NCI-H1417 (cell line): ENCODE measurements around the gene DHPS.
A peak's percentile ranks its signal among the peaks of the same experiment; 100 is the strongest.

ENCODE experiments used
- DNase-seq, 3 experiments: peaks; one replicate each; lab custom pipeline; 2025; lab: John Stamatoyannopoulos, UW

The DHPS gene

DNA sequence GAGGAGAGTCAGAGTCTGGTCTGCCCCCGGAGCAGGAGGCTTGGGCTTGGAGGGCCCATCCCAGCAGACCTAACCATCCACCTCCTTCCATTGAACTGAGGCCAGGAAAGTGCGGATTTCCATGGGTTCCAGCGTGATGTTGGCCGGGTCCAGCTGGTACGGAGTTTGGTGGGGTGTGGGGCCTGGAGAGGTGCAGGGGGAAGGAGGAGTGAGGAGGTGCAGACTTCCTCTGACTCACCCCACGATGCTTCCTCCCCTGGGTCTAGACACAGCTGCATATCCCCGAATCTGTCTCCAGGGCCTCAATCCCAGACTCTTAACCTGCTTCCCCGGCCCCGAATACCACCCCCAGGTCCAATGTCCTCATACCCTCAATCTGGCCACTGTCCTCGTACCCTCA is 35.1 kb downstream of the DHPS start:
- no peak for DNase-seq

DNA sequence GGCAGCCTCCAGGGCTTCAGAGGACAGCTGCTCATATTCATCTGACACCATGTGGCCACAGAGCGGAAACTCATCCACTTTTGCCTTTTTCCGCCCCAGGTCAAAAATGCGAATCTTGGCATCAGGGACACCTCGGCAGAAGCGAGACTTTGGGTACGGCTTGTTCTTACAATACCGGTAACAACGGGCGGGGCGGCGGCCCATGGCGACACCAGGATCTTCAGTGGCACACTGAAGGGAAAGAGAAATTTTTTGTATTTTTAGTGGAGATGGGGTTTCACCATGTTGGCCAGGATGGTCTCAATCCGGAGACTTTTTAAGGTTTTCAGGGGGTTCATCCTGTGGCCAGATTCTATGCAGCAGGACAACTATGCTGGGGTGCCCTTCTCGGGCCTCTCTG is 38.0 kb downstream of the DHPS start:
- peak in 1 of 3 experiments; percentile 25 for DNase-seq

DNA sequence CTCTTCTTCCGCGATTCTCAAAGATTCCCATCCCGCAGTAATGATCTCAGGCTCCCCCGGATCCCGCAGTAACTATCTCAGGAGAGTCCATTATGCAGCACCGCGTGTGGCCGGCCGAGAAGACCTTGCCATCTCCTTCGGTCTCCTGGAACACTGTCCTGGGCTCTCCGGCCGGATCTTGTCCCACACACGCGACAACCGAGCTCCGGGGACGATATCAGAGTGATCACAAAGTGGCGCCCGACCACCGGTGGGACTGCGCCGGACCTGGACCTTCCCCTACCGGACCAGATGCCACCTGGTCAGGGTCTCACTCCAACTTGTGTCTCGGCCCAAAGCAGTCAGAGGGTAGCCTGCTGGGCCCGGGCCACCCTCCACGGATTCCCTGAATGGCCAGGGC is 39.2 kb downstream of the DHPS start:
- no peak for DNase-seq

DNA sequence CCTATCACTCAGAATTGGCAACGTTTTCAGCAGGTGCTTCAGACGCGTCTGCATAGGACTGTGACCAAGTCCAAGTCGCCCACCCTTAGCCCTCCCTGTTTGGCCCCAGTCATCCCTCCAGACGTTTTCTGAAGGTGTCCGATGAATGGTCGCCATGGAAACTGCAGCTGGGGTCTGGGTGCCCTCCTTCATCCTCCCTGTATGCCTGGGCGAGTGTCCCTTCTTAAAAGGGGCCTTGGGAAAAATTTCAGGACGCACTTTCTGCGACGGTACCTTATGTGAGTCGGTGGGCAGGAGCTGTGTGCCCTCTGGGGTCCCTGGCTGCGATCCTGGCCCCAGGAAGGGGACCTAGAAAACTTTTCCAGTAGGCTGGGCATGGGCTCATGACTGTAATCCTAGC is 40.2 kb downstream of the DHPS start:
- no peak for DNase-seq

DNA sequence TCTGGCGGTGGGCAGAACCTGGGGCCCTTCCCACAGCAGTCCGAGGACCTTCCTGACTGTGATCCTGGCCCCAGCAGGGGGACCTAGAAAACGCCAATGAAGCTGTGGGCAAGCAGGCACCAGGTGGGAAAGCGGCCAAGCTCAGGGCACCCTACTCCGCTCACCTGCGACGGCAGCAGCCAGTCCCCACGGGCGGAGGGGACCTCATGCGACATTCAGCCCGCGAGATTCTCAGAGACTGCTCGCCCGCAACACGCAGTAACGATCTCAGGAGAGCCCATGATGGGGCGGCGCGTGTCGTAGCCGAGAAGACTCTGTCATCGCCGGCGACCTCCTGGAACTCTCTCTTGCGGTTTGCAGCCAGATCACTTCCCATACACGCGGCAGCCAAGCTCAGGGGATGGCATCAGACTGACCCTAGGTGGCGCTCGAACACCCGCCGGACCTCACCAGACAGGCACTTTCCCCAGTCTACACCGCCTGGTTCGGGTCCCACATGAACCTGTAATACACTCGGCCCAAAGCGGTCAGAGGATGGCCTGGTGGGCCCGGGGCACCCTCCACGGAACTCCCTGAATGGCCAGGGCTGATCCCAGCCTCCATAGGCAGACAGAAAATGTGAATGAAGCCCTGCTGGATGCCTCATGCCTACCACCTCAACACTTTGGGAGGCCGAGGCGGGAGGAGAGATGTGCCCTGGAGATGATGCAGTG is 41.6 kb downstream of the DHPS start:
- peak in 2 of 3 experiments; percentile 28 to 60 for DNase-seq

DNA sequence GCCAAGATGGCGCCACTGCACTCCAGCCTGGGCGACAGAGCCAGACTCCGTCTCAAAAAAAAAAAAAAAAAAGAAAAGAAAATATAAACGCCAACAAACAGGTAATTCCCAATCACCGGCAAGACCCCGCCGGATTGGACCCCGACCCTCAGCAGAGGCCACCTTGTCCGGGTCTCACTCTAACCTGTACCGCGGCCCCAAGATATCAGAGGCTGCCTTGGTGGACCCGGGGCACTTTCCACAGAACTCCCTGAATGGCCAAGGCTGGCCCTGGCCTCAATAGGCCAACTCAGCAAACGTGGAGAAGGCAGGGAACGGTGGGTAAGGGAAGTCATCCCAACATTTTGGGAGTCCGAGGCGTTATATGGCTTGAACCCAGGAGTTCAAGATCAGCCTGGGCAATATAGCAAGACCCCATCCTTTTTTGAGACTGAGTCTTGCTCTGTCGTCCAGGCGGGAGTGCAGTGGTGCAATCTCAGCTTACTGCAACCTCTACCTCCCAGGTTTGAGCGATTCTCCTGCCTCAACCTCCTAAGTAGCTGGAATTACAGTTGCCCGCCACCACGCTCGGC is 43.0 kb downstream of the DHPS start:
- DNase-seq = no peak

DNA sequence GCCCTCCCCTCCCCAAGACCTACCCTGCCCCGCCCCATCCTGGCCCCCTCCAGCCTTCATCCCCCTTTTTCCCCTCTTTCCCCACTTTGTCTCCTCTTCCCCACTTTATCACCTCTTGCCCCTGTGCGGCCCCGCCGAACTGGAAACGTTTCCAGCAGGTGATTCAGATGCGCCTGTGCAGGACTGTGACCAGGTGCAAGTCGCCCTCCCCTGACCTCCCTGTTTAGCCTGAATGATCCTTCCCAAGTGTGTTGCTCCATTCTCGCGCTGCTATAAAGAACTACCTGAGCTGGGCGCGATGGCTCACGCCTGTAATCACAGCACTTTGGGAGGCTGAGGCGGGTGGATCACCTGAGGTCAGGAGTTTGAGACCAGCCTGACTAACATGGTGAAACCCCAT is 45.0 kb downstream of the DHPS start:
- no peak for DNase-seq

DNA sequence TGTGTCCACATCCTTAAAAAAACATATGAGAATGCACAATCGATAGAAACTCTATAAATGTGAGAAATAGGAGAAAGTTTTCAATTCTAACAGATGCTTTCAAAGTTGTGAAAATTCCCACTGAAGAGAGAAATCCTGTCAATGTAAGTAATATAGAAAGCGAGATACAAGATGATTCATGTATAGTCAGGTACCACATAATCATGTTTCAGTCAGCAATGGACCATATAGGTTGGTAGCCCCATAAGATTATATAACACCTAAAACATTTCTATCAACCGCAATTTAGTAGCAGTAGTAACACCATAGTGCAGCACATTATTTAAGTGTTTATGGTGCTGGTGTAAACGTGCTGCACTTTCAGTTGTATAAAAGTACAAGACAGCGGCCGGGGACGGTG is 52.5 kb downstream of the DHPS start:
- no peak for DNase-seq

DNA sequence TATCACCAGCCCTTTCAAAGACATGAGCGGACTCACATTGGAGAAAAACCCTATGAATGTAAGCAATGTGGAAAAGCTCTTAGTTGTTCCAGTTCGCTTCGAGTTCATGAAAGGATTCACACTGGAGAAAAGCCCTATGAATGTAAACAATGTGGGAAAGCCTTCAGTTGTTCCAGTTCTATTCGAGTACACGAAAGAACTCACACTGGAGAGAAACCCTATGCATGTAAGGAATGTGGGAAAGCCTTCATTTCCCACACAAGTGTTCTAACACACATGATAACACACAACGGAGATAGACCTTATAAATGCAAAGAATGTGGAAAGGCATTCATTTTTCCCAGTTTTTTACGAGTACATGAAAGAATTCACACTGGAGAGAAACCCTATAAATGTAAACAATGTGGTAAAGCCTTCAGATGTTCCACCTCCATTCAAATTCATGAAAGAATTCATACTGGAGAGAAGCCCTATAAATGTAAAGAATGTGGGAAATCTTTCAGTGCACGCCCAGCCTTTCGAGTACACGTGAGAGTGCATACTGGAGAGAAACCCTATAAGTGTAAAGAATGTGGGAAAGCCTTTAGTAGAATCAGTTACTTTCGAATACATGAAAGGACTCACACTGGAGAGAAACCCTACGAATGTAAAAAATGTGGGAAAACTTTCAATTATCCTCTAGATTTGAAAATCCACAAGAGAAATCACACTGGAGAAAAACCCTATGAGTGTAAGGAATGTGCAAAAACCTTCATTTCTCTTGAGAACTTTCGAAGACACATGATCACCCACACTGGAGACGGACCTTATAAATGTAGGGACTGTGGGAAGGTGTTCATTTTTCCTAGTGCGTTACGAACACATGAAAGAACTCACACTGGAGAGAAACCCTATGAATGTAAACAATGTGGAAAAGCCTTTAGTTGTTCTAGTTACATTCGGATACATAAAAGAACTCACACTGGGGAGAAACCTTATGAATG is 53.3 kb downstream of the DHPS start:
- DNase-seq = no peak

DNA sequence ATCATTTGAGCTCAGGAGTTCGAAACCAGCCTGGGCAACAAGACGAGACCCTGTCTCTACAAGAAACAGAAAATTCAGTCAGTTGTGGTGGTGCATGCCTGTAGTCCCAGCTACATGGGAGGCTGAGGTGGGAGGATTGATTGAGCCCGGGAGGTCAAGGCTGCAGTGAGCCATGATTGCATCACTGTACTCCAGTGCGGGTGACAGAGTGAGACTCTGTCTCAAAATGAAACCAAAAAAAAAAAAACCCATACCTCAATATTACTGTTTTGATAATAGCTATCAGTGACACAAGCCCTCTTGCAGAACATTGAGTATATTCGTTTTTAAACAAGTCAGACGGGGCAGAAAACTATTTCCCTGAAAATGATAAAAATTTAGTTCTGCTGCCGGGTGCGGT is 54.7 kb downstream of the DHPS start:
- DNase-seq = no peak
